ENCODE measurements around the gene SSUH2. TPM values are rescaled to one million over a fixed set of nuclear protein-coding genes. Genes with fewer than 3 reads are reported as not detected.

SSUH2 gene
- total and polyA plus RNA-seq, 12 donors, result 0.78 to 6.1 (median 1.7) TPM

- H3K4me3 ChIP-seq, result peak overlapping the region in 2 of 10 donors; percentile 18
- H3K27ac ChIP-seq, result no peak overlapping the region
- DNase-seq (peak; percentile 61 to 74), ATAC-seq (peak; percentile 82 to 92 (median 86))
- no peaks in the 10 kb centered on the region for H3K36me3 ChIP-seq
- H3K4me1 ChIP-seq, result peaks cover 6 to 20% (median 12%) of the 10 kb centered on the region in 9 donors
- H3K9me3 ChIP-seq, result peaks cover 0 to 12% (median 0%) of the 10 kb centered on the region in 11 donors
- H3K27me3 ChIP-seq, result no peaks in the 10 kb centered on the region
- peak; percentile 75 to 94 (median 91) for TF ChIP-seq CTCF (IDR thresholded peaks at IDR 0.05)
- intact Hi-C loops (cut with DNase I), result loop anchor here in 8 of 10 donors (1.0 to 10.0 kb wide), 4 partner anchors 180 to 298 kb away; no protein-coding TSS in a partner anchor
- 27 to 44% methylated on average over 24 of the region's 24 CpGs for WGBS, 2 donors
Observed at GRCh38 chr3:8622873-8623691, 21.5 kb downstream of the SSUH2 start.

DNA sequence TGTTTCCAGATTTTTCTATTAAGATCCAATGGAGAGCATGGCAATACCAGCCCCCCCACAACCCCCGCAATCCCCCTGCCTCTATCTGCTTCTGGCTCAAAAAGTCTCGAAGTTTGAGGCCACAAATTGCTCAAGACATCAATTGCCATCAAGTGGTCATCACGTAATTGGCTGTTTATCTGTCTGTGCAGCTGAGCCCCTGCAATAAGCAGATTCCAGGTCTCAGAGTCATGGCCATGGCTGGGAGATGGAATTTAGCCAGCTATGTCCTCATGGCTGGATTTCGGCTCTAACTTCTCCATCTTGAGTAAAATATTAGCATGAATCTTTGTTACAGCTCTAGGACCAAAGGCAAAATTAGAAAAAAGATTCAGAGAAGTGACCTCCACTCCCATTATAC is 22.7 kb downstream of the SSUH2 start:
- peaks cover 6 to 20% (median 12%) of the 10 kb centered on the region in 9 donors for H3K4me1 ChIP-seq
- H3K9me3 ChIP-seq, result peaks cover 0 to 12% (median 0%) of the 10 kb centered on the region in 11 donors
- H3K27me3 ChIP-seq, result no peaks in the 10 kb centered on the region
- intact Hi-C loops (cut with DNase I), result loop anchor here in 6 of 10 donors (2.0 to 10.0 kb wide), 3 partner anchors 179 to 297 kb away; no protein-coding TSS in a partner anchor
- H3K4me3 ChIP-seq, result no peak overlapping the region
- TF ChIP-seq CTCF (IDR thresholded peaks at IDR 0.05), result no peak
- 84 to 85% methylated on average over 4 of the region's 4 CpGs for WGBS, 2 donors
- DNase-seq, result no peak
- peak in 2 of 8 donors; percentile 6 to 37 for ATAC-seq
- peak overlapping the region in 2 of 10 donors; percentile 4 to 45 for H3K27ac ChIP-seq
- H3K36me3 ChIP-seq, result no peaks in the 10 kb centered on the region

GRCh38 chr3:8621141-8621540 is 23.5 kb downstream of the SSUH2 start:
- TF ChIP-seq CTCF (IDR thresholded peaks at IDR 0.05), result no peak
- intact Hi-C loops (cut with DNase I), result loop anchor here in 4 of 10 donors (5.0 to 10.0 kb wide), 2 partner anchors 179 to 296 kb away; no protein-coding TSS in a partner anchor
- DNase-seq, result no peak

GRCh38 chr3:8619548-8619947 is 25.1 kb downstream of the SSUH2 start:
- ATAC-seq (no peak), DNase-seq (no peak)
- H3K36me3 ChIP-seq, result no peaks in the 10 kb centered on the region
- H3K4me3 ChIP-seq, result no peak overlapping the region
- intact Hi-C loops (cut with DNase I), result no loop called here
- no peaks in the 10 kb centered on the region for H3K27me3 ChIP-seq
- WGBS, 2 donors, result 97 to 98% methylated on average over 7 of the region's 7 CpGs
- no peak overlapping the region for H3K27ac ChIP-seq
- peaks cover 0 to 12% (median 0%) of the 10 kb centered on the region in 11 donors for H3K9me3 ChIP-seq
- H3K4me1 ChIP-seq, result peaks cover 6 to 20% (median 12%) of the 10 kb centered on the region in 9 donors
- TF ChIP-seq CTCF (IDR thresholded peaks at IDR 0.05), result no peak

More at GRCh38 chr3:8621141-8621540, 23.5 kb downstream of the SSUH2 start:
- Histone ChIP-seq H3K4me1 (peaks cover 6 to 20% (median 12%) of the 10 kb centered on the region in 9 donors), H3K9me3 (peaks cover 0 to 12% (median 0%) of the 10 kb centered on the region in 11 donors), H3K27me3 (no peaks in the 10 kb centered on the region), H3K36me3 (no peaks in the 10 kb centered on the region), H3K4me3 (no peak overlapping the region), H3K27ac (no peak overlapping the region)
- 74 to 79% methylated on average over 3 of the region's 3 CpGs for whole genome bisulfite sequencing, 2 donors
- ATAC-seq, result no peak

All from heart right ventricle (tissue), 16 donors.